Measurements from ENCODE around the gene ZNF823. TPM values are rescaled to one million over a fixed set of nuclear protein-coding genes. Genes with fewer than 3 reads are reported as not detected.

Gene ZNF823
- total RNA-seq, 2 donors from 2014 or later, result 10.7 to 13.1 TPM

DNA sequence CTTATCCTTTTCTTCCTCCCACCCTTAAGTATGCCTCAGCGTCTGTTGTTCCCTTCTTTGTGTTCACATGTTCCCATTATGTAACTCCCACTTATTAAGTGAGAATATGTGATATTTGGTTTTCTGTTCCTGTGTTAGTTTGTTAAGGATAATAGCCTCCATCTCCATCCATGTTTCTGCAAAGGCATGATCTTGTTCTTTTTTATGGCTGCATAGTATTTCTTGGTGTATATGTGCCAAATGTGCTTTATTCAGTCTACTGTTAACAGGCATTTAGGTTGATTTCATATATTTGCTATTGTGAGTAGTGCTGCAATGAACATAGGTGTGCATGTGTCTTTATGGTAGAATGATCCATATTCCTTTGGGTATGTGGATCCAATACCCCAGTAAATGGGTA lies 24.9 kb upstream of the ZNF823 start:
- no peak overlapping the region for H3K9ac ChIP-seq (ENCODE audit: low read depth in 2 of 2, low read length in 2 of 2)
- H3K27me3 ChIP-seq, result no peaks in the 10 kb centered on the region
- peaks cover 6% of the 10 kb centered on the region for H3K4me1 ChIP-seq
- intact Hi-C loops (cut with DNase I), result no loop called here
- H3K36me3 ChIP-seq, result no peaks in the 10 kb centered on the region
- H3K9me3 ChIP-seq, result no peaks in the 10 kb centered on the region
- no peak overlapping the region for H3K27ac ChIP-seq
- TF ChIP-seq, protein P1, sequence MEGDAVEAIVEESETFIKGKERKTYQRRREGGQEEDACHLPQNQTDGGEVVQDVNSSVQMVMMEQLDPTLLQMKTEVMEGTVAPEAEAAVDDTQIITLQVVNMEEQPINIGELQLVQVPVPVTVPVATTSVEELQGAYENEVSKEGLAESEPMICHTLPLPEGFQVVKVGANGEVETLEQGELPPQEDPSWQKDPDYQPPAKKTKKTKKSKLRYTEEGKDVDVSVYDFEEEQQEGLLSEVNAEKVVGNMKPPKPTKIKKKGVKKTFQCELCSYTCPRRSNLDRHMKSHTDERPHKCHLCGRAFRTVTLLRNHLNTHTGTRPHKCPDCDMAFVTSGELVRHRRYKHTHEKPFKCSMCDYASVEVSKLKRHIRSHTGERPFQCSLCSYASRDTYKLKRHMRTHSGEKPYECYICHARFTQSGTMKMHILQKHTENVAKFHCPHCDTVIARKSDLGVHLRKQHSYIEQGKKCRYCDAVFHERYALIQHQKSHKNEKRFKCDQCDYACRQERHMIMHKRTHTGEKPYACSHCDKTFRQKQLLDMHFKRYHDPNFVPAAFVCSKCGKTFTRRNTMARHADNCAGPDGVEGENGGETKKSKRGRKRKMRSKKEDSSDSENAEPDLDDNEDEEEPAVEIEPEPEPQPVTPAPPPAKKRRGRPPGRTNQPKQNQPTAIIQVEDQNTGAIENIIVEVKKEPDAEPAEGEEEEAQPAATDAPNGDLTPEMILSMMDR (IDR thresholded peaks at IDR 0.05), result no peak
- no peak for DNase-seq
- H3K4me3 ChIP-seq, result no peak overlapping the region

DNA sequence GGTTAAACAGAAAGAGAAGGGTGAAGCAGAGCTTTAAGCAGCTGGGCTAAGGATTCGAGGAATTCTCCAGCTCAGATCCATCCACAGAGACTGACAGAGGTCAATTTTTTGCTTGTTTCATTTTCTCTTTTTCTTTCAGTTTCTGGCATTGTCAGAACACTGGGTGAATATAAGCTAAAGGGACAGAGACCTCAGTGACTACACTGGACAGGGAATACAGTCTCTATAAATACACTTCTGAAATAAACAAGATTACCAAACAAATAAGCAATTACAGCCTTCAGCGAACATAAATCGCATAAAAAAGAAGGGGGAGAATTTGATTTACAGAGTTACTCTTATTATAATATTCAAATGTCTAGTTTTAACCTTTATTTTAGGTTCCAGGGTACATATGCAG lies 24.4 kb upstream of the ZNF823 start:
- no peaks in the 10 kb centered on the region for H3K27me3 ChIP-seq
- TF ChIP-seq, protein P1 (IDR thresholded peaks at IDR 0.05), result no peak
- H3K4me3 ChIP-seq, result no peak overlapping the region
- H3K9ac ChIP-seq (ENCODE audit: low read depth in 2 of 2, low read length in 2 of 2), result no peak overlapping the region
- peaks cover 3% of the 10 kb centered on the region for H3K4me1 ChIP-seq
- intact Hi-C loops (cut with DNase I), result no loop called here
- DNase-seq, result no peak
- H3K36me3 ChIP-seq, result no peaks in the 10 kb centered on the region
- no peak overlapping the region for H3K27ac ChIP-seq
- H3K9me3 ChIP-seq, result no peaks in the 10 kb centered on the region

DNA sequence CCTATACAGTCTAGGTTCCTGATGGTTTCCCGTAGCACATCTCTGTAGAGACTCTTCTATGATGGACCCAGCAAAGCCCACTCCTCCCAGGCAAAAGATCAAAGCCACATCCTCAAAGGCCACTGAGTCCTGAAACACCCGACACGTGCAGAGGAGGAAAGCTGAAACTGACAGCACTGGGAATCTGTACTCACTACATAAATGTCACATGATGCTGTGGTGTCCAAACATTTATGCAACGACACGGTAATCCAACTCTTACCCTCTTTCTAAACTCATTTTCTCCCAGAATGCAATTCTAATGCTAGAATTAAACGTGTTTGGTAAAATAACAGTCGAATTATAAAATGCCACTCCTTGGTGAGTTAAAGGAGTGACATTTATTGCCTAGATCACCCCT lies 21.1 kb upstream of the ZNF823 start:
- Histone ChIP-seq H3K27me3 (no peaks in the 10 kb centered on the region), H3K9me3 (no peaks in the 10 kb centered on the region), H3K4me3 (no peak overlapping the region), H3K36me3 (no peaks in the 10 kb centered on the region), H3K4me1 (no peaks in the 10 kb centered on the region), H3K9ac (ENCODE audit: low read depth in 2 of 2, low read length in 2 of 2) (no peak overlapping the region), H3K27ac (no peak overlapping the region)
- intact Hi-C loops (cut with DNase I), result no loop called here
- DNase-seq, result no peak
- TF ChIP-seq, protein P1 (IDR thresholded peaks at IDR 0.05), result no peak

DNA sequence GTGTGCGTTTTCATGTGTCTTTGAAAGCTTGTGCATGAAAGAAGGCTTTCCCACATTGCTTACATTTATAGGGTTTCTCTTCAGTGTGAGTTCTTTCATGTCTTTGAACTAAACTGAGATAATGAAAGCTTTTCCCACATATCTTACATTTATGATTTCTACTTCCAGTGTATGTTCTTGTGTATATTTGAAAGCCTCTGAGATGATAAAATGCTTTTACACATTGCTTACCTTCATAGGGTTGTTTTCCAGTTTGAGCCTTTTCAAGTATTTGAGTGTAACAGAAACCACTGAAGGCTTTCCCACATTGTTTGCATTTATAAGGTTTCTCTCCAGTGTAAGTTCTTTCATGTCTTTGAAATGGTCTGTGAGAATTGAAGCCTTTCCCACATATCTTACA lies 18.2 kb upstream of the ZNF823 start:
- intact Hi-C loops (cut with DNase I), result no loop called here
- Histone ChIP-seq H3K9me3 (no peaks in the 10 kb centered on the region), H3K36me3 (no peaks in the 10 kb centered on the region), H3K4me1 (no peaks in the 10 kb centered on the region), H3K27me3 (no peaks in the 10 kb centered on the region), H3K4me3 (no peak overlapping the region), H3K27ac (no peak overlapping the region), H3K9ac (ENCODE audit: low read depth in 2 of 2, low read length in 2 of 2) (no peak overlapping the region)
- no peak for DNase-seq
- TF ChIP-seq, protein P1 (IDR thresholded peaks at IDR 0.05), result no peak

DNA sequence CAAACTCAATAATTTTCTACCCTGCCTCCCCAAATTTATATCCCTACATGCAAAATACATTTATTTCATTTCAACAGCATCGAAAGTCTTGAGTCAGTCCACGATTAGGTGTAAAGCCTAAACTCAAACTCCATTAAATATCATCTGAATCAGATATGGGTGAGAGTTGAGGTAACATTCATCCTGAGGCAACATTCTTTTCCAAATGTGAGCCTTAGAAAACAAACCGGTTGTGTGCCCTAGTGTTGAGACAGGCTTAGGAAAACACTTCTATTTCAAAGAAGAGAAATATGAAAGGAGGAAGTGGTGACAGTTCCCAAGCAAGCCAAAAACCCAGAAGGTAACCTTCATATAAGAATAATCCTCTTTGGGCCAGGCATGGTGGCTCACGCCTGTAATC lies 15.9 kb upstream of the ZNF823 start:
- TF ChIP-seq, protein P1 (IDR thresholded peaks at IDR 0.05), result no peak
- DNase-seq, result no peak
- no peak overlapping the region for H3K27ac ChIP-seq
- H3K27me3 ChIP-seq, result no peaks in the 10 kb centered on the region
- intact Hi-C loops (cut with DNase I), result no loop called here
- no peaks in the 10 kb centered on the region for H3K36me3 ChIP-seq
- H3K9me3 ChIP-seq, result no peaks in the 10 kb centered on the region
- no peak overlapping the region for H3K9ac ChIP-seq (ENCODE audit: low read depth in 2 of 2, low read length in 2 of 2)
- no peak overlapping the region for H3K4me3 ChIP-seq
- no peaks in the 10 kb centered on the region for H3K4me1 ChIP-seq

Data from colonic mucosa (tissue), 4 donors.